Measurements from ENCODE around the gene CDH5.

GRCh38 chr16:66361604-66362135 lies 4.8 kb upstream of the CDH5 start:
- TF ChIP-seq, protein P1, sequence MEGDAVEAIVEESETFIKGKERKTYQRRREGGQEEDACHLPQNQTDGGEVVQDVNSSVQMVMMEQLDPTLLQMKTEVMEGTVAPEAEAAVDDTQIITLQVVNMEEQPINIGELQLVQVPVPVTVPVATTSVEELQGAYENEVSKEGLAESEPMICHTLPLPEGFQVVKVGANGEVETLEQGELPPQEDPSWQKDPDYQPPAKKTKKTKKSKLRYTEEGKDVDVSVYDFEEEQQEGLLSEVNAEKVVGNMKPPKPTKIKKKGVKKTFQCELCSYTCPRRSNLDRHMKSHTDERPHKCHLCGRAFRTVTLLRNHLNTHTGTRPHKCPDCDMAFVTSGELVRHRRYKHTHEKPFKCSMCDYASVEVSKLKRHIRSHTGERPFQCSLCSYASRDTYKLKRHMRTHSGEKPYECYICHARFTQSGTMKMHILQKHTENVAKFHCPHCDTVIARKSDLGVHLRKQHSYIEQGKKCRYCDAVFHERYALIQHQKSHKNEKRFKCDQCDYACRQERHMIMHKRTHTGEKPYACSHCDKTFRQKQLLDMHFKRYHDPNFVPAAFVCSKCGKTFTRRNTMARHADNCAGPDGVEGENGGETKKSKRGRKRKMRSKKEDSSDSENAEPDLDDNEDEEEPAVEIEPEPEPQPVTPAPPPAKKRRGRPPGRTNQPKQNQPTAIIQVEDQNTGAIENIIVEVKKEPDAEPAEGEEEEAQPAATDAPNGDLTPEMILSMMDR (IDR thresholded peaks at IDR 0.05), result no peak
- TF ChIP-seq ZFX (IDR thresholded peaks at IDR 0.05; ENCODE audit: borderline replicate concordance), result no peak

All from 22Rv1 (cell line).